ENCODE results near the gene RTL5.

- TF ChIP-seq MAX (IDR thresholded peaks at IDR 0.05; ENCODE audit: low read depth, low read length) (no peak), HCFC1 (IDR thresholded peaks at IDR 0.05; ENCODE audit: low read length) (no peak), NR2C1 (IDR thresholded peaks at IDR 0.05) (no peak), CBX3 (IDR thresholded peaks at IDR 0.05; ENCODE audit: borderline replicate concordance, low read depth) (no peak), MEF2A (IDR thresholded peaks at IDR 0.05; ENCODE audit: insufficient read depth, low read depth, low read length) (no peak), CEBPB (IDR thresholded peaks at IDR 0.05; ENCODE audit: borderline replicate concordance in 1 of 2, low read depth in 2 of 2, low read length in 2 of 2) (no peak), POLR2AphosphoS2 (IDR thresholded peaks at IDR 0.05; ENCODE audit: low read depth, low read length) (no peak), PBX3 (IDR thresholded peaks at IDR 0.05; ENCODE audit: insufficient replicate concordance, low read depth, low read length) (no peak), CTCF (IDR thresholded peaks at IDR 0.05 in 2 of 3, conservative IDR thresholded peaks at IDR 0.05 in 1 of 3; ENCODE audit: control insufficient read depth in 2 of 3, extremely low read depth in 1 of 3, insufficient read depth in 1 of 3, low read depth in 3 of 3, low read length in 3 of 3) (no peak)
Observed at GRCh38 chrX:72145181-72145580, 13.5 kb upstream of the RTL5 start.

Data from GM12878 (cell line).